Body of pancreas (tissue), 4 donors: ENCODE results near the gene MAP4K2. TPM values are rescaled to one million over a fixed set of nuclear protein-coding genes. Genes with fewer than 3 reads are reported as not detected.

Source experiments
- ATAC-seq: fragments of 150-250 bp; one replicate; pipeline ENCODE4 v1.9.1; 2016
- DNase-seq, 4 donors: peaks; one replicate each; pipeline ENCODE4 v3.0.0-alpha.2; 2019
- H3K27ac ChIP-seq, 4 donors: fragments of 200-600 bp; sonication (generic); 1 replicate in 3 of 4; 2 replicates in 1 of 4; pipeline versions ENCODE4 v1.5.1 to v1.6.1; 2016 to 2019; ENCODE audit warnings: mild to moderate bottlenecking in 1 of 4, mixed read lengths in 1 of 4, moderate library complexity in 1 of 4
- H3K27me3 ChIP-seq, 2 donors: fragments of 200-600 bp; sonication (generic); one replicate each; pipeline ENCODE4 v1.6.0; 2016; ENCODE audit warnings: mild to moderate bottlenecking in 1 of 2
- H3K36me3 ChIP-seq, 2 donors: fragments of 200-600 bp; sonication (generic); replicated peaks in 1 of 2; 2 replicates each; pipeline ENCODE4 v1.5.1; 2016; ENCODE audit warnings: low read depth in 2 of 2; ENCODE audit not compliant: insufficient read depth in 1 of 2
- H3K4me1 ChIP-seq: fragments of 200-600 bp; sonication (generic); one replicate; pipeline ENCODE4 v1.6.0; 2016
- H3K4me3 ChIP-seq, 2 donors: fragments of 200-600 bp; sonication (generic); 1 replicate in 1 of 2; 2 replicates in 1 of 2; pipeline ENCODE4 v1.5.1; 2016 to 2019
- H3K9me3 ChIP-seq, 3 donors: fragments of 200-600 bp; sonication (generic); 1 replicate in 2 of 3; 2 replicates in 1 of 3; pipeline ENCODE4 v1.5.1; 2016
- CTCF ChIP-seq, 7 experiments: fragments of 450-650 bp in 4 of 7; fragments of 200-600 bp in 3 of 7; sonication (generic) in 3 of 7; IDR thresholded peaks; one replicate each; pipeline ENCODE4 v1.5.1; 2016 to 2019; ENCODE audit warnings: antibody characterized with exemption in 7 of 7
- POLR2A ChIP-seq, 3 donors: fragments of 450-650 bp; IDR thresholded peaks; one replicate each; pipeline ENCODE4 v1.6.1; 2016; ENCODE audit warnings: antibody characterized with exemption in 3 of 3, mild to moderate bottlenecking in 2 of 3
- WGBS, 2 donors: methylation state at CpG; one replicate each; pipeline ENCODE4 v1.1.5; 2017; 5-methylcytosine and 5-hydroxymethylcytosine counted together
- intact Hi-C: fragments of 100-400 bp; cut with DNase I; formaldehyde crosslinking; loops from one replicate; pipeline ENCODE4 v1.15.1; 2023
- total RNA-seq, 2 donors: library from RNA; depleted of rRNA; stranded (reverse); fragments of >200 nt; gene quantifications; one replicate each; pipeline ENCODE4 v1.1.0, GENCODE V29; 2016

The MAP4K2 gene
- total RNA-seq, 2 donors from 2014 or later = 10.4 to 18.1 TPM

- peak; percentile 57 for ATAC-seq
Observed at GRCh38 chr11:64777449-64778222, 25.4 kb downstream of the MAP4K2 start.

GRCh38 chr11:64776875-64777274 lies 26.1 kb downstream of the MAP4K2 start:
- no peak for ATAC-seq
- Histone ChIP-seq H3K27ac (peak overlapping the region in 2 of 4 donors; percentile 98 to 100), H3K4me1 (peaks cover 49% of the 10 kb centered on the region), H3K36me3 (peaks cover 14 to 15% of the 10 kb centered on the region in 2 donors), H3K9me3 (no peaks in the 10 kb centered on the region), H3K27me3 (no peaks in the 10 kb centered on the region), H3K4me3 (peak overlapping the region in 1 of 2 donors; percentile 62)
- WGBS, 2 donors = 9 to 11% methylated on average over 3 of the region's 3 CpGs
- peak in 1 of 4 donors; percentile 3 for DNase-seq
- intact Hi-C loops = no loop called here
- TF ChIP-seq CTCF (IDR thresholded peaks at IDR 0.05) (no peak), POLR2A (IDR thresholded peaks at IDR 0.05) (no peak)

More at GRCh38 chr11:64777449-64778222, 25.4 kb downstream of the MAP4K2 start:
- peak overlapping the region; percentile 62 to 91 for H3K4me3 ChIP-seq
- H3K36me3 ChIP-seq = peaks cover 14 to 15% of the 10 kb centered on the region in 2 donors
- no peaks in the 10 kb centered on the region for H3K9me3 ChIP-seq
- H3K4me1 ChIP-seq = peaks cover 42% of the 10 kb centered on the region
- TF ChIP-seq POLR2A (IDR thresholded peaks at IDR 0.05) (peak in 2 of 3 donors; percentile 40), CTCF (IDR thresholded peaks at IDR 0.05) (no peak)
- DNase-seq = peak; percentile 83 to 87 (median 86)
- WGBS, 2 donors = 0% methylated on average over 1 to 60 of the region's 98 CpGs
- H3K27me3 ChIP-seq = no peaks in the 10 kb centered on the region
- H3K27ac ChIP-seq = peak overlapping the region; percentile 96 to 100 (median 98)
- intact Hi-C loops = no loop called here

GRCh38 chr11:64776425-64776824 lies 26.6 kb downstream of the MAP4K2 start:
- TF ChIP-seq CTCF (IDR thresholded peaks at IDR 0.05) = no peak
- no peak for TF ChIP-seq POLR2A (IDR thresholded peaks at IDR 0.05)
- Histone ChIP-seq H3K36me3 (peaks cover 14 to 17% of the 10 kb centered on the region in 2 donors), H3K27me3 (no peaks in the 10 kb centered on the region), H3K4me3 (no peak overlapping the region), H3K27ac (no peak overlapping the region), H3K9me3 (no peaks in the 10 kb centered on the region), H3K4me1 (peaks cover 50% of the 10 kb centered on the region)
- intact Hi-C loops = no loop called here
- DNase-seq (no peak), ATAC-seq (no peak)
- WGBS, 2 donors = 38 to 39% methylated on average over 6 of the region's 6 CpGs

GRCh38 chr11:64774144-64774543 lies 28.9 kb downstream of the MAP4K2 start:
- Histone ChIP-seq H3K4me1 (peaks cover 43% of the 10 kb centered on the region), H3K27me3 (no peaks in the 10 kb centered on the region), H3K36me3 (peaks cover 28 to 35% of the 10 kb centered on the region in 2 donors), H3K27ac (no peak overlapping the region), H3K4me3 (no peak overlapping the region), H3K9me3 (no peaks in the 10 kb centered on the region)
- TF ChIP-seq POLR2A (IDR thresholded peaks at IDR 0.05) (no peak), CTCF (IDR thresholded peaks at IDR 0.05) (no peak)
- intact Hi-C loops = no loop called here
- DNase-seq (no peak), ATAC-seq (no peak)
- WGBS, 2 donors = 31 to 34% methylated on average over 5 of the region's 5 CpGs
